Stimulated activated CD4-positive, alpha-beta T cell treated with anti-CD3 and anti-CD28 coated beads, Interleukin-15, amount 100 ng/mL, for 24 hours (primary cell): ENCODE data around the gene AK1.

Experiments
- DNase-seq: peaks from one replicate; pipeline ENCODE4 v3.0.0-alpha.2; 2020

AK1 gene

DNA sequence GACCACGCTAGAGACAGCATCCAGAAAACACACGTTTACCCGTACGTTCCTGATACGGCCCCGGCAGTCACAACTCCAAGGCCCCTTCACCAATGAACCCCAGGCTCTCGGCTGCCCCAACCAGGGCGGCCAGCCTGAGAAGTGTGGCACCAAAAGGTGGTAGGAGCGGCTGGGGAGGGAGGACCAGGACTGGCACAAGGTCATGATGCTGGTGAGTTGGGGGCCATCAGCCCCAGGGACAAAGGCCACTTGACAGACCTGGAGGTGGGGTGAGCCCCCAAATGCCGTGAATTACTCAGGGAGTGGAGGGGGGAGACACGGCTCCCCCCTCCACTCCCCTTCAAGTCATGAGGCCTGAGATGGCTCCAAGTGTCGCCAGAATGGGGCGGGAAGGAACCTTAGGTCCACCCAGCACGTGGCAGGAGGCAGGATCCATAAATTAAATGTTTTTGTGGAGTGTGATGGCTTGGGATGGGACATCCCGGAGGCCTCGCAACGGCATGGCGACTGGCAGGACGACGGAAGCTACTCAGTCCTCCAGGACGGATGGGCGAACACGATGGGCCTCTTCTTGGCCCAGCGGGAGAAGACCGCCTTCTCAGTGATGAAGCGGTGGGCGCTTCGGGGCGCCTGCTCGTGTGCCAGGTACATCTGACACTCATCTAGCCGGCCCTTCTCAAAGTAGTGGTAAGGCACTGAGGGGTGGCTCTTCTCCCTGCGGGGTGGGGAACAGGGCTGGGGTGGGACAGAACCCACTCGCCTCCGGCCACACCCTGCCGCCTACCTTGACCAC is 30.6 kb upstream of the AK1 start:
- no peak for DNase-seq

DNA sequence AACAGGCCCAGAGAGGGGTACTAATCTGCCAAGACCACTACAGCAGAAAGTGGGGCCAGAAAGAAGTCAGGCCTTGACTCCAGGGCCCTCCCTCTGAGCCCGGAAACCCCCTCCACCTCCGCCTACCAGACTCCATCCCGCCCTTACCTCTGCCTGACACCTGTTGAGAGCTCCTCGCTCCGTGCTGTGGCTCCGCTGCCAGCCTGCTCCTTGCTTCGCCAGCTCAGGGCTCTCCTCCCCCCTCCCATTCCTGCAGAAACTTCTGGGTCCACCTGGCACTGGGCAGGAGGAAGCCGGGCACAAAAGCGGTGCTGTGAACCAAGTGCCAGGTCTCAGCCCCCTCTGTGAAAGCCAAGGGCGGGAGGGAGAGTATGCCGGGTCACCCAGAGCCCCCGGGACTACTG is 28.3 kb upstream of the AK1 start:
- DNase-seq, result peak; percentile 65

DNA sequence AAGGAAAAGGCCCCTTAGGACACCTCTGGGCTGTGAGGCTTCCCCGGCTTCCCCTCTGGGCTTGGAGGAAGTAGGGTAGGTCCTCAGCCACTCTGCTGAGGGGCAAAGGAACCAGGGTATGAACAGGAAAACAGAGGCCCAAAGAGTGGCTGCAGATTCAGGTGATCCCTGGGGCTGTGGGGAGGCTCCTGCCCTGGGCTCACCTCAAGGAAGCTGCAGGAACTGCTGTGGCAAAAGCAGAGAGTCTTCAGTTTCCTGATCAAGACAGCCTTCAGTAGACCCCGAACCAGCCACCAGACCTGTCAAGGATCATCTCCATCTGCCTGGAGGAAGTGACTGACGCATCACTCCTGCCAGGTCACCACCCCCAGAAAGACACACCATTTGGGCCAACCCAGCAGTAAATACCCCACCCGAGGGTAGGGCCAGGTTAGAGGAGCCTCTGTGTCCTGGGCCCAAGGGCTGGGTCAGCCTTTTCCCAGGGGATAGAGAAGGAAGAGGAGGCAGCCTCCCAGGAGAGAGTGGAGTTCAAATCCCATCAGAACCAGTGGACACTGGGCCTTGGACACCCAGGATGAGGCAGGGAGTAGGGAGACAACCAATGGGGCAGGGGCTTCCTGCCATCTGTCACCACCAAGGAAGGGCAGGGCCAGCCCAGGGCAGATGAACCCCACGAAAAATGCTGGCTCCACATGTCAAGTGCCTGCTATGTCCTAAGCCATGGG is 27.7 kb upstream of the AK1 start:
- DNase-seq, result peak; percentile 67

DNA sequence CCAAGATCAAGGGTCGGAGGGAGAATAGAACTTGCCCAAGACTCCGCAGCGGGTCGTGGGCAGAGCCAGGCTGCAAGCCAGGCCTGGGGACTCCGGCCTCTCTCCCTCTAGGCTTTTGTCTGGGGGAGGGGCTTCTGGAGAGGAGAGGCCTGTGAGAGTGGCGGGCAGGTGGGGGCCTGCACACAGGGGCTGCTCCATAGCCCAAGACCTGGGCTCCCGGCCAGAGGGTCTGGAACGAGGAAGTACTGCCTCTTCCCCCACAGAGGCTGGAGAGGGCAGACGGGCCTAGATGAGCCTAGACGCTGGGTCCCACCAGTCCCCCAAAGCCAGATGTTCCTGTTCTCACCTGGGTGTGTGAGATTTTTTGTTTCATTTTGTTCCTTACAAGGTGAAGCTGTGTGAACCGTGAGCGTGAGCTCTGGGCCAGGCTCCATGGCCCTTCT is 27.1 kb upstream of the AK1 start:
- DNase-seq, result peak; percentile 35

DNA sequence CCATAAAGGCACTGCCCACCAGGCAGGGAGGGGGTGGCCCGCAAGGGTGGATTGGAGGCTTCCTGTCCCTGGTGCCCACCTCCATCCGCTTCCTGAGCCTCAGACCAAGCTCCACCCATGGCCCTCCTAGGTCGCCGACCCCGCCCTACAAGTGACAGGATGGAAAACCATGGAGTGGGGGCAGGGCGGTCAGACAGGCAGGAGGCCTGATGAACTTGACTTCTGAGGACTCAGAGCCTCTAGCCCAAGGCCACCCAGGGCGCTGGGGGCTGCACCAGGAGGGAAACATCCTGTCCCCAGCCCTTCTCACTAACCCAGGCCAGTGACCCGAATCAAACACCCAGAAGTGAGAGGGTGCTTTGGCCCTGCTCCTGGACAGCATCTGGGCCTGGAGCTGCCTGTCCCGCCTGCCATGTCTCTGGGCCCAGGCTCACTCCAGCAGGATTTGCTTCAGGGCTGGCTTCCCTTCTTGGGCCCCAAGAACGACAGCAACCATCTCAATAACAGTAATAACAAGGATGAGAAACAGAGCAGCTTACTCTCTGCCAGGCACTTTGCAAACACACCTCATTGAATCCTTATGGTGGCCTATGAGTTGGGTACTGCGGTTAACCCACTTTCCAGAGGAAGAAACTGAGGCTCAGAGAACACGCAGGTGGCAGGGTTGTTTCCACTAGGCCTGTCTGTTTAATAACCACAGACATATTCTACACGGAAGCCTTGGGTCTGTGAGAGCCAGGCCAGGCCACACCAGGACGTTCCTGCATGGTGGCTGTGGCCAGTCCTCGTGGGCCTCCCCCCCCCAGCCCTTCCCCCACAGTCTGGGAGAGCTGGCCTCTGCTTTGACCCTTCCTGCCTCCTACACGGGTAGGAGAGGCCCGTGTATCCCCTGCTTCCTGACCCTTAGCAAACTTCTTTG is 26.3 kb upstream of the AK1 start:
- DNase-seq, result peak; percentile 93

DNA sequence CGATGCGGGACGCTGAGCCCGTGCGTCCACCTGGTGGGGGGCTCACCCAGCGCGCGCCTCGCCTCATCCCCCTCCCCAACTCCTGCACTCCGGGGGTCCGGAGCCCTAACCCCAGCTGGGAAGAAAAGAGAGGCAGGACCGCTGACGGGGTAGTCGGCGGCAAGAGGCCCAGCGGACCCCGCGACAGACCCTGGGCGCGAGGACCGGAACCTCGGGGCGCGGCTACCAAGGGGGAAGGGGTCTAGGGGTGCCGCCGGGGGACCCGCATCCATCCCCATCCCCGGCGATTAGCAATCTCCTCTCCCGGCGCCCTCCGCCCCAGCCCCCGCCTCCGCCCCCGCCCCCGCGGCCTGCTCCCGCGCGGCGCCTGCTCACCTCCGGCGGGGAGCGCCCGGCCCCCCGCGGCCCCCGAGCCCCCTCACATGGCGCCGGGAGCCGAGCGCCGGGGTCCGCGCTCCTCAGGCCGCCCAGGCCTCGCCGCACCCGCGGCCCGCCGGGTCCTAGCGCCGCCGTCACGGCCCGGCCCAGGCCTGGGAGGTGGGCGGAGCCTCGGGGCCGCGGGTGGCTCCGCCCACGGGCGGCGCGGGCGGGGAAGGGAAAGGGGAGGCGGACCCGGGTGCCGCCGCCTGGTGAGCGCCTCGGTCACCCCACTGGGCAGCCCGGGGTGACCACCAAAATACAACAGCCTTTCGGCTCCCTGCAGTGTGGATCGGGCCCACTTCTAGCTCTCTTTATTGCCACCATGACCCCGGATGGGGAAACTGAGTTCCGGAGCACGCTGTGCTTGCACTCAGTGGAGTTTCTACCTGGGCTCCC is 21.9 kb upstream of the AK1 start, which contains the start of gene ST6GALNAC6:
ST6GALNAC6 (minus strand) TSS at position 476 of the 816 bp plus-strand sequence. CDS start 1,622 bp downstream, outside the sequence.
- DNase-seq, result peak; percentile 82

DNA sequence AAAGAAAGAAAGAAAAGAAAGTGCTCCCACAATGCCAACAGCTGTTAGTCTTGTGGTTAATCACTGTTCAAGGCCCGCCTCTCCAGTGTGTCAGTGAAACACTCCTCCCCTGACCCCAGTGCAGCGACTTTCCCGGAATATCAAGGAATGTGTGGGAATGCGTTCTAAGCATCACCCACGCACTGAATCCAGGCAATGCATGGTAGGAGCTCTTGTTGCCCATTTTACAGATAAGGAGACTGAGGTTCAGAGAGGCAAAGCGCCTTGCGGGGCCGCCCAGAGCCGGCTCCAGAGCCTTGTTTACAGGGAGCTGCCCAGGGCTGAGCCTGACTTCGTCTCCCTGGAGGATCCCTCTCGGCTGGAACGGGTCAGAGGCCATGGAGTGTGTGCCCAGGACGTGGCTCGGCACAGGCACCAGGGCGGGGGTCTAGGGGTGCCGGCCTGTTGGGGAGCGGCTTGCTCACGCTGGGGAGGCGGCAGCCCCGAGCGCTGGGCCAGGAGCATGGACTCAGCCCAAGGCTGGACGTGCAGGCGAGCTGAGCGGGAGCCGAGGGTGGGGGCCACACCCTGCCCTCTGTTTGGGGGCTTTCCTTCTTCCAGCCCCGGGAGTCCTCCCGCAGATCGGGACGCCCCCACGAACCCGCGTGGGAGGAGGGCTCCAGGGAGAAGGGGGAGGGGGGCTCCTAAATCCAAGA is 21.1 kb upstream of the AK1 start:
- DNase-seq, result peak; percentile 31

DNA sequence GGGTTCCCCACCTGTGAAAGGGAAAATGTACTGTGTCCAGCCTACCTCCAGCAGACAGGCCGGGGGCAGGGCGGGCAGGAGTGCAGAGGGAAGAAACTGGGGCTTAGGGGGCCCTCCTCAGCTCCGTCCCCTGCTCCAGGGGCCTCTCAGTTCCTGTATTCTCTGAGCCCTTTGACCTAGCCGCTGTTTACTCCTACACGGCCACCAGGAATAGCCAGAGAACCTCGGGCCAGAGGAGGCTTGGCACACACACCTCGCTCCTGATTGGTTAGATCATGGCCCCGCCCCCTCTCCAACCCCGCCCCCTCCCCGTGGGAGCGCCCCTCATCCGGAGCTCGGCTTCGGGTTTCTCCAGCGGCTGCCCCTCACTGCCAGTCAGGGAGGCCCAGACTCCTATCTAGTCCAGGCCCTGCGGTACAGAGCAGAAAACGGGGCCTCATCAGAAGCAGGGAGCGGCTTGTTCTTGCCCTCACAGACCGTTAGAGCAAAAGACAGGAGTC is 19.8 kb upstream of the AK1 start:
- DNase-seq, result peak; percentile 47

DNA sequence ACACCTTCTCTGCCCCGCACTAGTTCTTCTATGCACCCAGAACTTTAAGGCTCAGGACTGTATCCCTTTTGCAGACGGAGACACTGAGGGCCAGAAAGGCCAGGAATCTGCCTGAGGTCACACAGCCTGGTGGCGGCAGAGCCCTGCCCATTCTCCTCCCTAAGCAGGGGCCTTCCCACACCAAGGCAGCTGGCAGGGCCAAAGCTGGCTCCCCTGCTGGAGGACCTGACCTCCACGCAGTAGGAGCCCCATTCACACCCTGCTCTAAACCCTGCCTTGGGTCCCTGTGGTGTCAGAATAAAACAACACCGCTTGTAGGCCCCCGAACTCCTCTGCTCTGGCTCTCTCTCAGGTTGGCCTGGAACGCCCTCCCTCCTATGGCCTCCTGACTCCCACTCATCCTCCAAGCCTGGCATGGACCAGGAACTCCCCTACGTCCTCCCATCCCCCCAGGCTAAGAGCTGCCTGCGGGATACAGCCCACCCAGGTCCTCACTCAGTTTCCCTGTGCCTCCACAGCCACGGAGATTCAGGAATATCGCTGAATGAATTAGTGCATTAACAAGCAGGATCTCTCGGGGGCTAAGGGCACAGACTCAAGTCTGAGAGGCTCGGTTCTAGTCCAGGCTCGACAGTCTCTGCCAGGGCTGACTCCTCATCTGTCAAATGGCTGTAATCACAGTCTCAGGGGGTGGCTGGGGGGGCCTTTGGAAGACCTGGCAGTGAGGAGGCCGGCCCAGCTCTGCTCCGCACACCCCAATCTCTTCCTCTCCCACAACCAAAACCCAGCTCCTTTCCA is 19.1 kb upstream of the AK1 start:
- DNase-seq, result no peak

DNA sequence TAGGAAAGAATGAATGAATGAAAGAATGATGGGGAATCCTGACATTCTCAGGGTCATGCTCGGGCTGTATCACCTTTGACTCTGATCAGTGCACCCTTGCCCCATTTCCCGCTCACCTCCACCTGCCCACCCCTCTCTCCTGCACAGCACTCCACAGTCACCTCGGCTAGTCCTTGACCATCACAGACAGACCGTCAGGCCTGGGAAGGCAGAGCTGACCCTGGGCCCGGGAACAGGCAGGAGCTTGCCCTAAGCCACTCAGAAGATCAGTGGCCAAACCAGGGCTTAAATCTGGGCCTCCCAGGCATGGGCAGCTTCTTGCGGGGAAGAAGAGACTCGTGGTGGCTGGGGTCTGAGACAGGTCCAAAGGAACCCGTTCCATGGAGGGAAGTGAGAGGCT is 18.3 kb upstream of the AK1 start:
- no peak for DNase-seq

DNA sequence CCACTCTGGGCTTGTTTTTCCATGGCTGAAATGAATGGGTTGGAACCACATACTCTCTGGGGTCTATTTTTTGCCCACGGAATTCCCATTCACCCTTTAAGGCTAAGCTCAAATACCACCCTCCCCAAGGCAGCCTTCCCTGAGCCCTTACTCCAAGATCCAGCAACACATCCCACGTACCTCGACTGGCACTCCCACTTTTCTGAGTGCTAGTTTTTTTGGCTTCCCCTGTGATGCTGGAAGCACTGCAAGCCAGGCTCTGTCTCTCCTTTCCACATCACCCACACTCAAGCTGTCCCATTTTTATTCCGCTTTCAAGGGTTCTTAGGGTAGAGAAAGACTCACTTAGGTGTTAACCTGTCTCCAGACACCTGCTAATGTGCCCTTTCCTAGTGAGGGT is 15.9 kb upstream of the AK1 start:
- DNase-seq, result no peak

DNA sequence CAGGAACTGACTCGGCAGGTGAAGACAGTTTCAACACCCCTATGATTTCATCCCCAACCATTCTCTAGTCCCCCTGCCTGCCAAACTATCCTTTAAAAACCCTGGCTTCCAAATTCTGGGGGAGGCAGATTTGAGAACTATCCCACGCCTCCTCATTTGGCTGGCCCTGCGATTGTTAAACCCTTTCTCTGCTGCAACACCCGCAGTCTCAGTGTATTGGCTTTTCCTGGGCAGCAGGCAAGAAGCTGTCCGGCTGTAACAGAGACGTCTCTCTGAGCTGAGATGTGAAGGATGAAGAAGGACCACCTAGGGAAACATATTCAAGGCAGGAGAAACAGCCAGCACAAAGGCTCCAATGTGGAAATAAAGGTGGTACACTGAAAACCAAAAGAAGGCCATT is 15.4 kb upstream of the AK1 start:
- DNase-seq, result no peak

DNA sequence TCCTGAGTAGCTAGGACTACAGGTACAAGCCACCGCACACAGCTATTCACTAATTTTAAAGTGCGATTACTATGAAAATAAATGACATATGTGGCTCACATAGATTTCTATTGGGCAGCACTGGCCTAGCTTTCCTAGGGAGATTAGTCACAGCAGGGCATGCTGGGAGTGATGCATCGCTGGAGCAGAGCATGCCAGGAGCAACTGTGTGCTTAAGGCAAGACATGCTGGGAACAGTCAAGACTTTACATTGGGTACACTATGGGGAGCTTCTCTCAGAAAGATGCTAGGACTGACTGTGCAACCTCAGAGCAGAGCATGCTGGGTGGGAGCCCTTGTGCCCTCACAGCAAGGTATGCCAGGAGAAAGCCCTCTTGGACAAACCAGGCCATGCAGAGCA is 12.6 kb upstream of the AK1 start:
- DNase-seq, result no peak

DNA sequence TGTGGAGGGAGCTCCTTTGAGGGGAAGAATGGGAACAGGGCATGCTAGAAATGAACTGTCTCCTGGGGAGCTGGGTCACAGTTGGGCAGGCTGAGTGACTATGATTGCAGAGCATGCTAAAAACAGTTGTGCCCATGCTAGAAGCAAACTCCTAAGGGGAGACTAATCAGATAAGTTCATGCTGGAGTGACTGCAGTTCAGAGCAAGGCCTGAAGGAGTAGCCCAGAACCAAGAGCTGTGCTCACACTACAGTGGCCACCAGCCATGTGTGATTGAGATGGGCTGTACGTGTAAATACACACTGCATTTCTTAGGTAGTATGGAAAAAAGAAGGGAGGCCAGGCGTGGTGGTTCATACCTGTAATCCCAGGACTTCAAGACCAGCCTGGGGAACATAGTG is 10.3 kb upstream of the AK1 start:
- DNase-seq, result no peak

DNA sequence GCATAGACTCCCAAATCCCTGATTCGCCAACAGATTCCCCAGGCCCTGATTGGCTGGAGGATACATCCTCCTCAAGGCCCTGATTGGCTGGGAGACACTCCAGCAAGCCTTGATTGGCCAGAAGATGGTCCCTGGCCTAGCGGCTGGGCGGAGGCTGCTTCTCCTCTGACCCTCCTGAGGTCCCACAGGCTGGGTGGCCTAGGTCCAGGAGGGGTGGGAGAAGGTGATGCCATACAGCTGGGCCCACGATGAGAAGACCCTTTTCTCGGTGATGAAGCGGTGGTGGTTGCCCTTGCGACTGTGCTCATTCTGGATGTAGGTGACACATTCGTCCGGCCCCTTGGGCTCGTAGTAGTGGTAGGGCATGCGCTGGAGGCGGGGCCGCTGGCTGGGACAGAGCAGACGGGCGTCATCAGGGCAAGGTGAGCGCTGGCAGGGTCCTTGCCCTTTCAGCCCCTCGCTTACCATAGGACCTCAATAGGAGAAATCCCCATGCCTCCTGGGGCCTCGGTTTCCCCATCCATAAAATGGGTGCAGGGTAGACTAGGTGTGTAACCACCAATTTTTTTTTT is 9.0 kb upstream of the AK1 start:
- no peak for DNase-seq

DNA sequence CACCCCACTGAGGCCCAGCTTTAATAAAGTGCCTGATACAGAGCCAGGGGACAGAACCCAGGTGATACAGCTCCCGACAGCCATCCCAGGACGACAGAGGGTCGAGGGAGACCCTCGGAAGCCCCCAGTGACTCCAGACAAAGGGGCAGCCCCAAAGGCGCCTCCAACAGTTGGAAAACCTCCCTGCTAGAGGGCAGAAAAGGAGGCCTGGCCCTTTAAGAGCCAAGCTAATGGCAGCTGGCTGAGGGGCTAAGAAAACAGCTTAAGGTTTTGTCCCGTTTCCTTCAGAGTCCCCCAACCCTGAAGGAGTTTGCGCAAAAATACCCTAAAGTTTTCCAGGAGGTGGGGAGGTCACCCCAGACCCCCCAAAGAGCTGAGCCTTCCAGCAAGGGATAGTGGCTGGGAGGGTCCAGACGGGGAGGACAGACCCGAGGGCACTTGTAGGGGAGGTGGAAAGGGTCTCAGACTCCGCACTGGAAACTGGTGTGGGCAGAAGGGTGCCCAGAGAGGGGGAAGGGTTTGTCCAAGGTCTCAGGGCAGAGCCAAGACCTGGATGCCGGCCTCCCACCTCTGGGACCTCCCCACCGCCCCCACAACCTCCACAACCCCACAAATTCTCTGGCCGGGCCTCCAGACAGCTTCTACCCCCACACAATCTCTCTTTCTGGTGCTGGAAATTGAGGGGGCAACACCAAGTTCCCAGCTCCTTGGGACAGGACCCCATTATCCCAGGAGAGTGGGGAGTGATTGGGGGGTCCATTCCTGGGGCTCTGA is 8.2 kb upstream of the AK1 start:
- no peak for DNase-seq

DNA sequence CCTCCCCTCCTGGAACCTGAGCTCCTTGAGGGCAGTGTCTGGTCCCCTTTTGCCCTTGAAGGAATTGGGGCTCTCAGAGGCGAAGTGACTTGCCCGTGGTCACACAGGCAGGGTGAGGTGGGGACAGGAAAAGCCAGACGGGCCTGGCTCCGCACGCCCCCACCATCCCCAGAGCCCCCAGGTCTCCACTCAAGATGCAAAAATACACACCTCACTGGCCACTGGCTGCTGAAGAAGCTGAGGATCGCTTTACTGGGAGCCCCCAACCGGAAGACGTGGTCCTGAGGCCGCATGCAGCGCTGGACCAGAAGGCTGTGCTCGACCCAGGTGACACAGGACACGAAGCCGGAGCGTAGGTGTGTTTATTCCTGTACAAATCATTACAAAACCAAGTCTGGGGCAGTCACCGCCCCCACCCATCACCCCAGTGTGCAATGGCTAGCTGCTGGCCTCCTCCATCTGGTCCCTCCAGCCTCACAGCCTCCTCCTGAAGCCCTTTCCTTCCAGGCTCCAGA is 7.6 kb upstream of the AK1 start:
- DNase-seq, result no peak

DNA sequence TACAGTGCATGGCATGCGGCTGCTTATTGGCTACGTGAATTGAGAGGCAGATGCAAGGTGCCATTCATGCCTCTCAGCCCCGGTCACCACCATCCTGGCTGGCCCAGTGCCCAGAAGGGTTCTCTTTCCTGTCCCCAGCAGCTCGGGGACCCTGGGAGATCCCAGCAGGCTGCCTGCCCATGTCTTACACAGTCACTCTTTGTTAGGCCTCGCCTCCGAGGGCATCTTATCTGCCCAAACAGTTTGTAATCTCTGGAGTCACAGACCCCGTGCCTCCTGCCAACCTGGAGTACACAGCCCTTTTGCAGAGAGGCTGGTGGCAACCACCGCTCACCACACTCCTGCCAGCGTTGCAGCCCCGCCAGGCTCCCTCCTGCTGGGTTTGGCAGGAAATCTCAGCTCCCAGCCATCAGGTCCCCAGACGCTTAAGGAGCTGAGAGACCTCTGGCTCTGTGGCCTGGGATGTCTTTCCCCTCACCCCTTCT is 7.0 kb upstream of the AK1 start:
- no peak for DNase-seq

DNA sequence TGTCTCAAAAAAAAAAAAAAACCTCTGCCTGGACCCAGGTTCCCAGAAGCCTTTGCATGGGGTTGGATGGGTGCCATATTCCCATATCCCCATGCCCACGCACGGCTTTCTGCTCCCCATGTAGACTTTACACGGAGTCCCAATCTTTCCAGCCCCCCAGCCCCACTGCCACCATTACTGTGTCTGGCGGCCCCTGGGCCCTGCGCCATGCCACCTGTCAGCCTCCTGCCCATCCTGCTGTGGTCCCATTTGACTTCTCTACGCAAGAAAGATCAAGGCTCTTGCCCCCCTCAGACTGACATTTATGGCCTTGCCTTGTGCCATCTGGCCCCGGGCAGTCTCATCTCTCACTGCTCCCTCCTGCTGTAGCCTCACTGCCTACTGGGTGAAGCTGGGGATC is 6.5 kb upstream of the AK1 start:
- no peak for DNase-seq
